ENCODE results near the gene LRCH4.

The LRCH4 gene

GRCh38 chr7:100582041-100582579, 3.8 kb downstream of the LRCH4 start:
- no peak for DNase-seq

GRCh38 chr7:100580466-100581283, 5.3 kb downstream of the LRCH4 start:
- no peak for DNase-seq

GRCh38 chr7:100578246-100579183, 7.4 kb downstream of the LRCH4 start:
- DNase-seq: no peak

- DNase-seq: no peak
These were observed 8.4 kb downstream of the LRCH4 start for GRCh38 chr7:100577507-100577906.

- no peak for DNase-seq
These were observed 8.8 kb downstream of the LRCH4 start for GRCh38 chr7:100577103-100577502.

GRCh38 chr7:100576384-100576993, 9.4 kb downstream of the LRCH4 start:
- DNase-seq: no peak

GRCh38 chr7:100575746-100576383, 10.1 kb downstream of the LRCH4 start:
- no peak for DNase-seq

GRCh38 chr7:100575206-100575631, 10.7 kb downstream of the LRCH4 start:
- peak; percentile 83 for DNase-seq

GRCh38 chr7:100574362-100575205, 11.3 kb downstream of the LRCH4 start:
- no peak for DNase-seq

- DNase-seq: no peak
These were observed 12.1 kb downstream of the LRCH4 start, which contains the start of gene SAP25 for GRCh38 chr7:100573691-100574361. Gene SAP25, minus strand, starts transcription at chr7:100573900. Its CDS starts 158 bp downstream, at chr7:100573742.

- DNase-seq: no peak
These were observed 12.8 kb downstream of the LRCH4 start for GRCh38 chr7:100572949-100573675.

- no peak for DNase-seq
These were observed 13.5 kb downstream of the LRCH4 start for GRCh38 chr7:100572281-100572948.

- peak; percentile 53 for DNase-seq
These were observed 14.2 kb downstream of the LRCH4 start for GRCh38 chr7:100571829-100572116.

GRCh38 chr7:100570954-100571828, 14.7 kb downstream of the LRCH4 start:
- no peak for DNase-seq

- peak; percentile 88 for DNase-seq
These were observed 16.8 kb downstream of the LRCH4 start for GRCh38 chr7:100568896-100569844.

GRCh38 chr7:100568176-100568895, 17.6 kb downstream of the LRCH4 start:
- peak; percentile 87 for DNase-seq

- DNase-seq: peak; percentile 95
These were observed 18.2 kb downstream of the LRCH4 start for GRCh38 chr7:100567751-100568175.
